ENCODE data around the gene MTCL1. TPM values are rescaled to one million over a fixed set of nuclear protein-coding genes. Genes with fewer than 3 reads are reported as not detected.

MTCL1 gene
- total RNA-seq, 4 donors from 2014 or later, result 2.2 to 6.8 (median 4.0) TPM

- intact Hi-C loops (cut with DNase I; ENCODE audit: low total_unique reads), result no loop called here
- WGBS, 2 donors, result 76 to 82% methylated on average over 7 of the region's 7 CpGs
- H3K4me3 ChIP-seq (ENCODE audit: low read depth, poor library complexity, severe bottlenecking), result no peak overlapping the region
- no peak for DNase-seq (ENCODE audit: low spot score in 2 of 2)
- no peak for TF ChIP-seq CTCF (IDR thresholded peaks at IDR 0.05)
- TF ChIP-seq POLR2A (IDR thresholded peaks at IDR 0.05), result no peak
Measured at GRCh38 chr18:8794934-8795280, 89.6 kb downstream of the MTCL1 start.

GRCh38 chr18:8795586-8796325 is 90.4 kb downstream of the MTCL1 start:
- no peak for TF ChIP-seq POLR2A (IDR thresholded peaks at IDR 0.05)
- no peak for TF ChIP-seq CTCF (IDR thresholded peaks at IDR 0.05)
- no peak overlapping the region for H3K4me3 ChIP-seq (ENCODE audit: low read depth, poor library complexity, severe bottlenecking)
- 79 to 86% methylated on average over 10 of the region's 10 CpGs for WGBS, 2 donors
- DNase-seq (ENCODE audit: low spot score in 2 of 2), result no peak
- intact Hi-C loops (cut with DNase I; ENCODE audit: low total_unique reads), result no loop called here

- 49 to 59% methylated on average over 7 of the region's 7 CpGs for WGBS, 2 donors
- DNase-seq (ENCODE audit: low spot score in 2 of 2), result no peak
- intact Hi-C loops (cut with DNase I; ENCODE audit: low total_unique reads), result no loop called here
- no peak for TF ChIP-seq POLR2A (IDR thresholded peaks at IDR 0.05)
- no peak for TF ChIP-seq CTCF (IDR thresholded peaks at IDR 0.05)
- H3K4me3 ChIP-seq (ENCODE audit: low read depth, poor library complexity, severe bottlenecking), result no peak overlapping the region
Measured at GRCh38 chr18:8797206-8797605, 91.8 kb downstream of the MTCL1 start.

- H3K4me3 ChIP-seq (ENCODE audit: low read depth, poor library complexity, severe bottlenecking), result no peak overlapping the region
- intact Hi-C loops (cut with DNase I; ENCODE audit: low total_unique reads), result no loop called here
- TF ChIP-seq CTCF (IDR thresholded peaks at IDR 0.05) (no peak), POLR2A (IDR thresholded peaks at IDR 0.05) (no peak)
- WGBS, 2 donors, result 49 to 70% methylated on average over 9 to 11 of the region's 11 CpGs
- DNase-seq (ENCODE audit: low spot score in 2 of 2), result no peak
Measured at GRCh38 chr18:8799001-8799400, 93.6 kb downstream of the MTCL1 start.

- intact Hi-C loops (cut with DNase I; ENCODE audit: low total_unique reads), result no loop called here
- TF ChIP-seq CTCF (IDR thresholded peaks at IDR 0.05), result no peak
- no peak for TF ChIP-seq POLR2A (IDR thresholded peaks at IDR 0.05)
- H3K4me3 ChIP-seq (ENCODE audit: low read depth, poor library complexity, severe bottlenecking), result no peak overlapping the region
- 55 to 66% methylated on average over 29 of the region's 29 CpGs for WGBS, 2 donors
- DNase-seq (ENCODE audit: low spot score in 2 of 2), result no peak
Measured at GRCh38 chr18:8799596-8800441, 94.5 kb downstream of the MTCL1 start.
